ENCODE measurements around the gene ISCA2. TPM values are rescaled to one million over a fixed set of nuclear protein-coding genes. Genes with fewer than 3 reads are reported as not detected.

ISCA2 gene
- total and polyA plus RNA-seq, 9 of the 15 experiments (the other 6 are each of a cell fraction or from before 2014, with no cell fraction given): 5.0 to 36.7 (median 18.1) TPM

- Histone ChIP-seq H3K36me3 (ENCODE audit: control insufficient read depth, insufficient read depth, low read length) (no peaks in the 10 kb centered on the region), H3K4me1 (replicated peaks in 1 of 2; ENCODE audit: control insufficient read depth in 2 of 2, insufficient read depth in 2 of 2, low read length in 2 of 2) (no peaks in the 10 kb centered on the region), H3K79me2 (ENCODE audit: control insufficient read depth, insufficient read depth, low read length) (no peaks in the 10 kb centered on the region), H3K9me1 (ENCODE audit: control insufficient read depth, insufficient read depth, low read length) (no peaks in the 10 kb centered on the region), H2AFZ (ENCODE audit: low read depth, low read length) (no peak overlapping the region), H3K9me3 (replicated peaks; ENCODE audit: control insufficient read depth, insufficient read depth, low read depth, low read length) (no peaks in the 10 kb centered on the region), H3K4me3 (no peak overlapping the region), H4K20me1 (replicated peaks; ENCODE audit: control insufficient read depth, insufficient read depth, low read length) (no peaks in the 10 kb centered on the region), H3K27me3 (ENCODE audit: control insufficient read depth in 2 of 2, insufficient read depth in 2 of 2, low read length in 2 of 2) (peaks cover 6 to 69% of the 10 kb centered on the region in 2 experiments; a peak in 3 of 5 replicates), H3K27ac (ENCODE audit: extremely low read depth, low read depth, low read length) (no peak overlapping the region), H3K4me2 (ENCODE audit: insufficient read depth, low read length) (no peak overlapping the region), H3K9ac (ENCODE audit: insufficient read depth in 1 of 2, low read depth in 2 of 2, low read length in 2 of 2) (no peak overlapping the region)
- no peak for ATAC-seq
- TF ChIP-seq NKRF (IDR thresholded peaks at IDR 0.05; ENCODE audit: borderline replicate concordance) (no peak), SMARCA5 (IDR thresholded peaks at IDR 0.05) (no peak), BRD9 (IDR thresholded peaks at IDR 0.05; ENCODE audit: low read depth, partially characterized antibody) (no peak), ZKSCAN1 (IDR thresholded peaks at IDR 0.05; ENCODE audit: low read depth, low read length) (no peak), CTCFL (IDR thresholded peaks at IDR 0.05; ENCODE audit: borderline replicate concordance, insufficient read depth, low read depth, low read length, poor library complexity, severe bottlenecking) (no peak), ELF1 (tag; IDR thresholded peaks at IDR 0.05) (no peak)
- TF ChIP-seq, protein P1, sequence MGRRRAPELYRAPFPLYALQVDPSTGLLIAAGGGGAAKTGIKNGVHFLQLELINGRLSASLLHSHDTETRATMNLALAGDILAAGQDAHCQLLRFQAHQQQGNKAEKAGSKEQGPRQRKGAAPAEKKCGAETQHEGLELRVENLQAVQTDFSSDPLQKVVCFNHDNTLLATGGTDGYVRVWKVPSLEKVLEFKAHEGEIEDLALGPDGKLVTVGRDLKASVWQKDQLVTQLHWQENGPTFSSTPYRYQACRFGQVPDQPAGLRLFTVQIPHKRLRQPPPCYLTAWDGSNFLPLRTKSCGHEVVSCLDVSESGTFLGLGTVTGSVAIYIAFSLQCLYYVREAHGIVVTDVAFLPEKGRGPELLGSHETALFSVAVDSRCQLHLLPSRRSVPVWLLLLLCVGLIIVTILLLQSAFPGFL (CRISPR knock-in tag; IDR thresholded peaks at IDR 0.05): no peak
- in situ Hi-C loops (cut with MboI) (no loop called here), intact Hi-C loops (cut with micrococcal nuclease) (no loop called here)
- POLR2A ChIA-PET: interaction anchor here (0.9 kb wide), 1 partner anchor 10 kb away, joined by 7 read pairs; no protein-coding TSS in a partner anchor
- FAIRE-seq: no peak
- 0% methylated on average over 8 of the region's 10 CpGs for WGBS (ENCODE audit: insufficient coverage, low coverage, missing lambda C conversion rate)
- DNase-seq (ENCODE audit: extremely low read depth in 1 of 4, low spot score in 3 of 4): no peak
- CTCF ChIA-PET (ENCODE audit: low intra/inter-chr PET ratio): no interaction called here
- no TSS peak for BruUV-seq (replicated peaks)
These were observed 17.4 kb downstream of the ISCA2 start for GRCh38 chr14:74510959-74511409.

All from K562 (cell line).